HEK293 (cell line): Measurements from ENCODE around the gene KIAA1614.

Experiments used
- CTCF ChIA-PET: fragments of 350-600 bp; formaldehyde crosslinking; extraction: SDS; loops from one replicate; lab custom pipeline; 2021; ENCODE audit warnings: antibody characterized with exemption; lab: Yijun Ruan, JAX
- POLR2A ChIA-PET: fragments of 300-600 bp; formaldehyde crosslinking; extraction: SDS; loops from one replicate; lab custom pipeline; 2020; ENCODE audit warnings: antibody characterized with exemption, inconsistent platforms; lab: Yijun Ruan, JAX
- H3K27ac ChIP-seq: fragments of 200-500 bp; sonication (Bioruptor generic); 2 replicates; pipeline ENCODE4 v1.5.1; 2014; ENCODE audit warnings: low read depth, low read length, control low read depth, inconsistent platforms; ENCODE audit errors: extremely low read depth
- H3K36me3 ChIP-seq, 2 experiments: fragments of 200-500 bp in 1 of 2; sonication (Bioruptor generic) in 1 of 2; 1 replicate in 1 of 2; 2 replicates in 1 of 2; pipeline ENCODE4 v1.5.1; 2014 to 2017; ENCODE audit warnings: inconsistent platforms in 2 of 2, low read length in 2 of 2; ENCODE audit not compliant: control insufficient read depth in 2 of 2, insufficient read depth in 1 of 2
- H3K4me1 ChIP-seq: fragments of 200-500 bp; sonication (Bioruptor generic); 2 replicates; pipeline ENCODE4 v1.5.1; 2014; ENCODE audit warnings: mild to moderate bottlenecking, low read length, inconsistent platforms; ENCODE audit not compliant: control insufficient read depth, insufficient read depth
- H3K4me3 ChIP-seq: 2 replicates; pipeline ENCODE4 v1.5.1; 2011; ENCODE audit warnings: low read depth, mild to moderate bottlenecking, control low read depth, low read length, moderate library complexity
- H3K9me3 ChIP-seq: fragments of 200-500 bp; sonication (Bioruptor generic); 2 replicates; pipeline ENCODE4 v1.5.1; 2014; ENCODE audit warnings: low read depth, low read length, inconsistent platforms; ENCODE audit not compliant: control insufficient read depth, insufficient read depth
- BCL11B ChIP-seq: fragments of 450-650 bp; formaldehyde crosslinking; IDR thresholded peaks from 2 replicates; pipeline ENCODE4 v1.5.1; 2016; ENCODE audit warnings: low read depth, missing biosample characterization, missing genetic modification characterization
- KLF10 ChIP-seq: fragments of 450-650 bp; IDR thresholded peaks from 2 replicates; pipeline ENCODE4 v1.5.1; 2018; ENCODE audit warnings: missing biosample characterization, mild to moderate bottlenecking, missing genetic modification characterization
- MEIS1 ChIP-seq: sonication (generic); formaldehyde crosslinking; IDR thresholded peaks from 2 replicates; pipeline ENCODE4 v1.8.1; 2022; ENCODE audit warnings: missing genetic modification reagents, mild to moderate bottlenecking, borderline replicate concordance
- SCRT1 ChIP-seq: fragments of 450-650 bp; formaldehyde crosslinking; IDR thresholded peaks from 2 replicates; pipeline ENCODE4 v1.5.1; 2016; ENCODE audit warnings: missing biosample characterization, missing genetic modification characterization, borderline replicate concordance
- SETDB1 ChIP-seq: IDR thresholded peaks from one replicate; pipeline ENCODE4 v1.6.1; 2017; ENCODE audit warnings: mild to moderate bottlenecking, low read length, moderate library complexity, mixed read lengths; ENCODE audit not compliant: insufficient read length
- ZBTB1 ChIP-seq: fragments of 450-650 bp; formaldehyde crosslinking; IDR thresholded peaks from 2 replicates; pipeline ENCODE4 v1.5.1; 2016; ENCODE audit warnings: missing biosample characterization, missing genetic modification characterization
- ZNF121 ChIP-seq: fragments of 450-650 bp; formaldehyde crosslinking; IDR thresholded peaks from 2 replicates; pipeline ENCODE4 v1.5.1; 2016; ENCODE audit warnings: missing biosample characterization, missing genetic modification characterization
- ZNF133 ChIP-seq: fragments of 450-650 bp; formaldehyde crosslinking; IDR thresholded peaks from 2 replicates; pipeline ENCODE4 v1.5.1; 2016; ENCODE audit warnings: missing biosample characterization, missing genetic modification characterization
- ZNF138 ChIP-seq: fragments of 450-650 bp; formaldehyde crosslinking; IDR thresholded peaks from 2 replicates; pipeline ENCODE4 v1.5.1; 2016; ENCODE audit warnings: missing biosample characterization, missing genetic modification characterization, borderline replicate concordance
- ZNF24 ChIP-seq: fragments of 450-650 bp; formaldehyde crosslinking; IDR thresholded peaks from 2 replicates; pipeline ENCODE4 v1.5.1; 2016; ENCODE audit warnings: missing biosample characterization, missing genetic modification characterization
- ZNF416 ChIP-seq: fragments of 450-650 bp; formaldehyde crosslinking; IDR thresholded peaks from 2 replicates; pipeline ENCODE4 v1.5.1; 2016; ENCODE audit warnings: missing biosample characterization, missing genetic modification characterization
- ZNF521 ChIP-seq: fragments of 450-650 bp; formaldehyde crosslinking; IDR thresholded peaks from 2 replicates; pipeline ENCODE4 v1.5.1; 2017; ENCODE audit warnings: missing biosample characterization, mild to moderate bottlenecking, missing genetic modification characterization
- ZSCAN30 ChIP-seq: fragments of 450-650 bp; IDR thresholded peaks from 2 replicates; pipeline ENCODE4 v1.5.1; 2018; ENCODE audit warnings: missing biosample characterization, mild to moderate bottlenecking, missing genetic modification characterization, moderate library complexity
- TF ChIP-seq, protein P1 (sequence below): fragments of 450-650 bp; formaldehyde crosslinking; IDR thresholded peaks from 2 replicates; pipeline ENCODE4 v1.5.1; 2016; ENCODE audit warnings: missing biosample characterization, missing genetic modification characterization, borderline replicate concordance
- TF ChIP-seq, protein P2 (sequence below): fragments of 450-650 bp; formaldehyde crosslinking; IDR thresholded peaks from 2 replicates; pipeline ENCODE4 v1.5.1; 2017; ENCODE audit warnings: missing biosample characterization, missing genetic modification characterization

Gene KIAA1614

DNA sequence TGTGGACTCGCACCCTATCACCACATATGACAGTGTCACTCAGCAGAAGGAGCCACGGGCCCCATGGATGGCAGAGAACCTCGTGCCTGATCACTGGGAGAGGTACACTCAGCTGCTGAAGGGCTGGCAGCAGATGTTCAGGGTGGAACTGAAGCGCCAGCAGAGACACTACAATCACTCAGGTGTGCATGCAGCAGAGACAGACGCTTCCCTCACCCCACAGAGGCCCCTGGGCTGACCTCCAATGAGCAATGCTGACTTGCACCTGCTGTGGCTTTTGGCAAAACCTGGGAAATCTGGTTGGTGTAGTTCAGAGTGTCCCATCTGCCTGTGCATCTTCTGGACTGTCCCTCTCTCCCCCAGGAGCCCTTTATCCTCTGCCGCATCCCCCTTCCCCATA is 51.9 kb downstream of the KIAA1614 start:
- TF ChIP-seq ZBTB1 (tag by site-specific recombination), result no peak
- TF ChIP-seq, protein P1, sequence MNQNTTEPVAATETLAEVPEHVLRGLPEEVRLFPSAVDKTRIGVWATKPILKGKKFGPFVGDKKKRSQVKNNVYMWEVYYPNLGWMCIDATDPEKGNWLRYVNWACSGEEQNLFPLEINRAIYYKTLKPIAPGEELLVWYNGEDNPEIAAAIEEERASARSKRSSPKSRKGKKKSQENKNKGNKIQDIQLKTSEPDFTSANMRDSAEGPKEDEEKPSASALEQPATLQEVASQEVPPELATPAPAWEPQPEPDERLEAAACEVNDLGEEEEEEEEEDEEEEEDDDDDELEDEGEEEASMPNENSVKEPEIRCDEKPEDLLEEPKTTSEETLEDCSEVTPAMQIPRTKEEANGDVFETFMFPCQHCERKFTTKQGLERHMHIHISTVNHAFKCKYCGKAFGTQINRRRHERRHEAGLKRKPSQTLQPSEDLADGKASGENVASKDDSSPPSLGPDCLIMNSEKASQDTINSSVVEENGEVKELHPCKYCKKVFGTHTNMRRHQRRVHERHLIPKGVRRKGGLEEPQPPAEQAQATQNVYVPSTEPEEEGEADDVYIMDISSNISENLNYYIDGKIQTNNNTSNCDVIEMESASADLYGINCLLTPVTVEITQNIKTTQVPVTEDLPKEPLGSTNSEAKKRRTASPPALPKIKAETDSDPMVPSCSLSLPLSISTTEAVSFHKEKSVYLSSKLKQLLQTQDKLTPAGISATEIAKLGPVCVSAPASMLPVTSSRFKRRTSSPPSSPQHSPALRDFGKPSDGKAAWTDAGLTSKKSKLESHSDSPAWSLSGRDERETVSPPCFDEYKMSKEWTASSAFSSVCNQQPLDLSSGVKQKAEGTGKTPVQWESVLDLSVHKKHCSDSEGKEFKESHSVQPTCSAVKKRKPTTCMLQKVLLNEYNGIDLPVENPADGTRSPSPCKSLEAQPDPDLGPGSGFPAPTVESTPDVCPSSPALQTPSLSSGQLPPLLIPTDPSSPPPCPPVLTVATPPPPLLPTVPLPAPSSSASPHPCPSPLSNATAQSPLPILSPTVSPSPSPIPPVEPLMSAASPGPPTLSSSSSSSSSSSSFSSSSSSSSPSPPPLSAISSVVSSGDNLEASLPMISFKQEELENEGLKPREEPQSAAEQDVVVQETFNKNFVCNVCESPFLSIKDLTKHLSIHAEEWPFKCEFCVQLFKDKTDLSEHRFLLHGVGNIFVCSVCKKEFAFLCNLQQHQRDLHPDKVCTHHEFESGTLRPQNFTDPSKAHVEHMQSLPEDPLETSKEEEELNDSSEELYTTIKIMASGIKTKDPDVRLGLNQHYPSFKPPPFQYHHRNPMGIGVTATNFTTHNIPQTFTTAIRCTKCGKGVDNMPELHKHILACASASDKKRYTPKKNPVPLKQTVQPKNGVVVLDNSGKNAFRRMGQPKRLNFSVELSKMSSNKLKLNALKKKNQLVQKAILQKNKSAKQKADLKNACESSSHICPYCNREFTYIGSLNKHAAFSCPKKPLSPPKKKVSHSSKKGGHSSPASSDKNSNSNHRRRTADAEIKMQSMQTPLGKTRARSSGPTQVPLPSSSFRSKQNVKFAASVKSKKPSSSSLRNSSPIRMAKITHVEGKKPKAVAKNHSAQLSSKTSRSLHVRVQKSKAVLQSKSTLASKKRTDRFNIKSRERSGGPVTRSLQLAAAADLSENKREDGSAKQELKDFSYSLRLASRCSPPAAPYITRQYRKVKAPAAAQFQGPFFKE (tag by site-specific recombination), result no peak
- TF ChIP-seq ZNF138 (tag by site-specific recombination), result no peak
- TF ChIP-seq ZNF121 (tag by site-specific recombination), result no peak
- TF ChIP-seq KLF10 (tag by site-specific recombination), result no peak
- ChIA-PET CTCF (interaction anchor here (0.7 kb wide), 1 partner anchor 449 kb away, joined by 3 read pairs; no protein-coding TSS in a partner anchor), POLR2A (interaction anchor here (0.7 kb wide), 1 partner anchor 73 kb away, joined by 3 read pairs; no protein-coding TSS in a partner anchor)
- H3K4me3 ChIP-seq, result no peak overlapping the region
- H3K4me1 ChIP-seq, result no peaks in the 10 kb centered on the region
- H3K36me3 ChIP-seq, result peaks cover 0 to 41% of the 10 kb centered on the region in 2 experiments; a peak in 1 of 3 replicates
- H3K27ac ChIP-seq, result no peak overlapping the region
- no peaks in the 10 kb centered on the region for H3K9me3 ChIP-seq

DNA sequence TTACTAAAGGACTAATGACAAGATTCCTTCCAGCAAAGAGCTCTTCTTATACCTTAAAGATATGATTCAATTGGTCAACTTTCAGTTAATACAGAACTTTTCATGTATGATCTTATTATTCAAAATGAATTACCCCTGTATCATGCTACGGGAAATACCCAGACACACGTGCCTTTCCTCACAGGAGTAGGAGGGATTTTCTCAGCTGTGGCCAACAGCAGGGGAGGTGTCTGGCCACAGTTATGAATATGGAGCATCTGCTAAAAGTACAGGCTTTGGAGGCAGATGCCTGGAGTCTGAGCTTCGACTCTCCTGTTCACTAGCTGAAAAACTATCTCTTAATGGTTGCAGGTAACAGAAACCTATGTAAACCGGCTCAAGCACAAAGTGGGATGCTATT is 53.6 kb downstream of the KIAA1614 start:
- H3K9me3 ChIP-seq, result no peaks in the 10 kb centered on the region
- peaks cover 0 to 44% of the 10 kb centered on the region in 2 experiments; a peak in 1 of 3 replicates for H3K36me3 ChIP-seq
- no peaks in the 10 kb centered on the region for H3K4me1 ChIP-seq
- H3K4me3 ChIP-seq, result no peak overlapping the region
- TF ChIP-seq ZNF133 (no peak), SCRT1 (tag by site-specific recombination) (no peak), ZNF521 (tag by site-specific recombination) (no peak), MEIS1 (CRISPR knock-in tag) (no peak), ZSCAN30 (tag by site-specific recombination) (no peak), SETDB1 (no peak), BCL11B (tag by site-specific recombination) (no peak), ZNF416 (no peak), ZNF24 (tag by site-specific recombination) (no peak)
- TF ChIP-seq, protein P2, sequence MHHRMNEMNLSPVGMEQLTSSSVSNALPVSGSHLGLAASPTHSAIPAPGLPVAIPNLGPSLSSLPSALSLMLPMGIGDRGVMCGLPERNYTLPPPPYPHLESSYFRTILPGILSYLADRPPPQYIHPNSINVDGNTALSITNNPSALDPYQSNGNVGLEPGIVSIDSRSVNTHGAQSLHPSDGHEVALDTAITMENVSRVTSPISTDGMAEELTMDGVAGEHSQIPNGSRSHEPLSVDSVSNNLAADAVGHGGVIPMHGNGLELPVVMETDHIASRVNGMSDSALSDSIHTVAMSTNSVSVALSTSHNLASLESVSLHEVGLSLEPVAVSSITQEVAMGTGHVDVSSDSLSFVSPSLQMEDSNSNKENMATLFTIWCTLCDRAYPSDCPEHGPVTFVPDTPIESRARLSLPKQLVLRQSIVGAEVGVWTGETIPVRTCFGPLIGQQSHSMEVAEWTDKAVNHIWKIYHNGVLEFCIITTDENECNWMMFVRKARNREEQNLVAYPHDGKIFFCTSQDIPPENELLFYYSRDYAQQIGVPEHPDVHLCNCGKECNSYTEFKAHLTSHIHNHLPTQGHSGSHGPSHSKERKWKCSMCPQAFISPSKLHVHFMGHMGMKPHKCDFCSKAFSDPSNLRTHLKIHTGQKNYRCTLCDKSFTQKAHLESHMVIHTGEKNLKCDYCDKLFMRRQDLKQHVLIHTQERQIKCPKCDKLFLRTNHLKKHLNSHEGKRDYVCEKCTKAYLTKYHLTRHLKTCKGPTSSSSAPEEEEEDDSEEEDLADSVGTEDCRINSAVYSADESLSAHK (tag by site-specific recombination), result no peak
- CTCF ChIA-PET, result interaction anchor here (1.2 kb wide), 1 partner anchor 118 kb away, joined by 3 read pairs; no protein-coding TSS in a partner anchor
- no peak overlapping the region for H3K27ac ChIP-seq
- POLR2A ChIA-PET, result no interaction called here
